ENCODE data around the gene LARP4B.

DNA sequence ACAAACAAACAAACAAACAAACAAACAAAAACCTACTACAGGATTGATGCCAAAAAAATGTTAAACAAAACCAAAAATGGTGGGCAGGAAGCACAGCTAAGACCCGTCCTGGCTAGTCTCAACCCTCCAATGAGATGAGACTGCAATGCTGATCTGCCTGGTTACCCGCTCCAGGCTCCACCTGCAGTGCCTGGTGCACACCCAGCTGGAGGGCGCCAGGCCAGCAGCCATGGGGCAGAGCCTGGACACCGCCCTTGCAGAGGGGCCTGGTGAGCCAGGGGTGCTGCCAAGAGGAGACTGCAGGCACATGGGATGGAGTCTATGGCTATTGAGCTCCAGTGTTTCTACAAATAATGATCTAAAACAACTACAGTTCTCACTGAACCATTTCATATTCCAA lies 107.0 kb downstream of the LARP4B start:
- TF ChIP-seq ZNF544 (tag by site-specific recombination; IDR thresholded peaks at IDR 0.05): no peak
- no peak for TF ChIP-seq CTCF (tag by site-specific recombination; IDR thresholded peaks at IDR 0.05)
- TF ChIP-seq ZNF138 (tag by site-specific recombination; IDR thresholded peaks at IDR 0.05; ENCODE audit: borderline replicate concordance): no peak
